ENCODE data around the gene C1QTNF7.

DNA sequence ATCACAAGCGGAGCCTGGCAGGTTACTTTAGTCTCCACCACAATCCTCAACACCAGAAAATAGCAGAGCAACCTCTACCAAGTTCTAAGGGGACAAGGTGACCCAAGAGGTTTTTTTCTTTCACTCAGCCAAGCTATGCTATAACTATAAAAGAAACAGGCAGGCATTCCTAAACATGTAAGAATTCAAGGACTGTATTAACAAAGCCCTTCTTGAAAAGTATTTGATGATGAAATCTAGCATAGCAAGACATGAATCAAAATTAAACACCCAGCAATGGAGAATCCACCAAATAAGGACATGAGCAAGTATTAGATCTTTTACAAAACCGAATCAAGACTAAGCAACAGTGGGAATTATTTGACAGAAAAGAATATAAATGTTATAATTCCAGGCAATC is 25.7 kb upstream of the C1QTNF7 start:
- TF ChIP-seq, protein P1, sequence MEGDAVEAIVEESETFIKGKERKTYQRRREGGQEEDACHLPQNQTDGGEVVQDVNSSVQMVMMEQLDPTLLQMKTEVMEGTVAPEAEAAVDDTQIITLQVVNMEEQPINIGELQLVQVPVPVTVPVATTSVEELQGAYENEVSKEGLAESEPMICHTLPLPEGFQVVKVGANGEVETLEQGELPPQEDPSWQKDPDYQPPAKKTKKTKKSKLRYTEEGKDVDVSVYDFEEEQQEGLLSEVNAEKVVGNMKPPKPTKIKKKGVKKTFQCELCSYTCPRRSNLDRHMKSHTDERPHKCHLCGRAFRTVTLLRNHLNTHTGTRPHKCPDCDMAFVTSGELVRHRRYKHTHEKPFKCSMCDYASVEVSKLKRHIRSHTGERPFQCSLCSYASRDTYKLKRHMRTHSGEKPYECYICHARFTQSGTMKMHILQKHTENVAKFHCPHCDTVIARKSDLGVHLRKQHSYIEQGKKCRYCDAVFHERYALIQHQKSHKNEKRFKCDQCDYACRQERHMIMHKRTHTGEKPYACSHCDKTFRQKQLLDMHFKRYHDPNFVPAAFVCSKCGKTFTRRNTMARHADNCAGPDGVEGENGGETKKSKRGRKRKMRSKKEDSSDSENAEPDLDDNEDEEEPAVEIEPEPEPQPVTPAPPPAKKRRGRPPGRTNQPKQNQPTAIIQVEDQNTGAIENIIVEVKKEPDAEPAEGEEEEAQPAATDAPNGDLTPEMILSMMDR (conservative IDR thresholded peaks at IDR 0.05; ENCODE audit: low read depth, low read length): no peak
- no peak for TF ChIP-seq EZH2 (IDR thresholded peaks at IDR 0.05; ENCODE audit: borderline replicate concordance, low read depth, low read length, poor library complexity, severe bottlenecking)

Data from A673 (cell line).